ENCODE data around the gene TTC3.

The TTC3 gene

DNA sequence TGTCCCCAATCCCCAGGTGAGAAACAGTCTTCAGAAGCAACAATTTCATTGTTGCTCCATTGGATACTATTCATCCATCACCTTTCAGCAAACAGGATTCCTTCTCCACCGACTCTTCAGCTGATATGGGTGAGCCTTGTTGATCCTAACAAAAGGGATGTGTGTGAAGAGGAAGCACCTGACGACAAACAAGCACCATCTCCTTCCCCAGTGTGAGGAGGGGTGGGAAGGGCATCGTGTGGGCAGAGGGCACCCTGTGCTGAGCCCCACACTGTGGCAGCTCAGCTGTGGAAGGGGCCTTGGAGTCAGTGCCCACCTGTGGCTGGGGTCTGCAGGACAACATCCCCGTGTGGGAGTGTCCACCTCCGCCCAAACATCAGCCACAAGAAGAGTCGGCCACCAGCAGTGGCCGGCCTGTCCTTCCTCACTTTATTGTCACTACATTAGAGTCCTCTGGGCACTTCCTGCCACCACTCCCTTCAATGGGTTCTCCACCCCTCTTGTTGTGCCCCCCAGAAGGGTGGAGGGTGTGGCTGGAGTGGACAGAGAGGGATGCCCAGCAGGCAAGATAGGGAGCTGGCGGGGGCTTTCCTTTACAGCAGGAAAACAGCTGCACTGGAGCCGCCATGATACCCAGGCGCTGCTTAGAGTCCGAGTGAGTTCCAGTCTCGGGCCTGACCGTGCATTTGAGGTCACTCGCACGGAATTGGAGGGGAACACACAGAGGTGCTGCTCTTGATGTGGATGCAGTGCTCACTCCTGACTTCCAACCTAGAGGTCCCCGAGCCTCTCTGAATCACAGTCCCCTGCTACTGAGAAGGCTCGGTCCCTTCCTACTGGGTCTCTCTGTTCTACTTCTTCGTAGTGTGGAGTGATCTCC is 153.2 kb downstream of the TTC3 start:
- no peak for DNase-seq

DNA sequence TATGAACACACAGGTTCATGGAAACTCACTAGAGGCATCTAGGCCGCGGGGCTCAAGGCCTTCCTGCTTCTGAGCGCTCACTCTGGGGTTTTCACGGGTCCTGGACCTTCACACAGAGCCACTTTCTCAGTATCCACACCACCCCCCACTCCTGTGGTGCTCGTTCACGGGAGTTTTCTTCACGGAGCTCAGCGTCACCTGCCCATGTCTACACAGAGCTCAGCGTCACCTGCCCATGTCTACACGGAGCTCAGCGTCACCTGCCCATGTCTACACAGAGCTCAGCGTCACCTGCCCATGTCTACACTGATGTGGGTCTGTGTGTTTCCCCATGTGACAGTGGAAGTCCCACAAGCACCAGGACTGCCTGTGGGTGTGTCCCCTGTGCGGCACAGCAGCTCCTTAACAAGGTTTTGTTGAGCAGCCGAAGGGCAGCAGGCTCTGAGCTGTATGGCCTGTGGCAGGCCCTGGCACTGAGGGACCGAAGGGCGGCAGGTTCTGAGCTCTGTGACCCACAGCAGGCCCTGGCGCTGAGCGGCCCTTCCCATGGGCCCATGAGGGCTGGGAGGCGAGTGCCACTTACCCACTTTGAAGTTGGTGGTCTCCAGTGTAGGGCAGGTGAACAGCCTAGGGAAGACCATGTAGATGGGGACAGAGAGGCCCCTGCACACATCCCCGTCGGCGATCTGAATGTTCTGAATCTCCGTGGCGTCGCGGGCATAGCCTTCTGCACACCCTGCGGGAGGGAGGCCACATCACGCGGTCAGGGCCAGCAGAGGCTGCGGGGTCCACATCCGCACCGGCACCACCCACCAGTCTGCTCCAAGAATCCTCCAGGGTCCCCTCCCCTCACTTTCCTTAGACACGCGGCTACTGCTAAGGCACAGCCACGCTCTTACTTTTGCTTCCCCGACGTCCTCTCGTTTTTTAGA is 154.3 kb downstream of the TTC3 start:
- no peak for DNase-seq

DNA sequence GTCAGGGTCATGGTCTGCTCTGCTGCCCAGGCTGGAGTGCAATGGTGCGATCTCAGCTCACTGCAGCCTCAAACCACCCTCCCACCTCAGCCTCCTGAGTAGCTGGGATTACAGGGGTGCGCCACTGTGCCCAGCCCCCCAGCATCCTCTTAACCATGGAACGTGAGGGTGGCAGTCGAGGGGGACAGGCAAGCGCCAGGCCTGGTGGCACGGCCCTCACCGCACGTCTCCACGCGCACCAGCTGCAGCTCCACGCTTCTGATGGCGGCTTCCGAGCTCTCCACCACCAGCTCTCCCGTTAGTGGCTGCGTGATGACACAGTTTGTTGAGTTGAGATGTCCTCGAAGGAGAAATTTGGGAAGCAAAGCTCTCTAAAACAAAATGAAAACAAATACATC is 154.9 kb downstream of the TTC3 start:
- DNase-seq: no peak

DNA sequence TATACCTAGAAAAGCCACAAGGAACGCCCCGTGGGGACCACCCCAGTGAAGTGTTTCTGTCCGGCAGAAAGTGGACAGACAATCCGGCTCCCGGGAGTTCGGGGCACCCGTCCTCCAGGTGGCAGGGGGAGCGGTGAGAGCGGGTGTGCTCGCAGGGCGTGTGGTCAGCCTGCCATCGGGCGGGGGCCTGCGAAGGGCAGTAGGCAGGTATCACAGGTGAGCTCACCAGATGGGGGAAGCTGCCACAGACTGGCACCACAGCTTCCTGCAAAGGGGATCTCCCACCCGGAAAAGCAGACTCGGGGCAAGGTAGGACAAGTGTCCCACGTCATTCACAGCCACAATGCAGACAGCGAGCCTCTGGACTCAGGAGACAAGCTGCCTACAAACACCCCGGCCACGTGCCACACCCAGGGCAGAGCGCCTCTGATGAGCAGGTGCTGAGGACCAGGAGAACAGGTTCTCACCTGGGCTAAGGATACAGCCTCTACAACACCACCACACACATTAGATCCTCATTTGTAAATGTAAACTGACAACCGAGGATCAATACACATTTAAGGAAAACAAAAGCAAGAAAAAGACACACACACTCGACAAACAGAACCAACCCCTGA is 157.7 kb downstream of the TTC3 start:
- no peak for DNase-seq

DNA sequence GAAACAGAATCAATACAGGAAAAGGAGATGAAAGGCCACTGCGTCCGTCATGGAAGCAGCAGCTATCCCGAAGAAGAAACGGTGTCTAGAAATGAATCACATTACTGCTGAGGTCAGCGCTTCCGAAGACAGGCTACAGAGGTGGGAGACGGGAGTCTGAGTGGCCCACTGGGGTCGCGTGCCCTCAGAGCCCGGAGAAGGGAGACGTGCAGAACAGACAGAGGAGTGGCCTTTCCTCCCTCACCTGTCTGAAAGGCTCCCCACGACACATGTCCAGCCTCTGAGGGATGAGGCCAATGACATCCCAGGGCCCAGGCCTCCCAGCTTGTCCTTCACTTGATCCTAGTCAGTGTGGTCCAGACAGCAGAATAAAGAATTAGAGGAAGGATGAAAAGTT is 158.2 kb downstream of the TTC3 start:
- no peak for DNase-seq

DNA sequence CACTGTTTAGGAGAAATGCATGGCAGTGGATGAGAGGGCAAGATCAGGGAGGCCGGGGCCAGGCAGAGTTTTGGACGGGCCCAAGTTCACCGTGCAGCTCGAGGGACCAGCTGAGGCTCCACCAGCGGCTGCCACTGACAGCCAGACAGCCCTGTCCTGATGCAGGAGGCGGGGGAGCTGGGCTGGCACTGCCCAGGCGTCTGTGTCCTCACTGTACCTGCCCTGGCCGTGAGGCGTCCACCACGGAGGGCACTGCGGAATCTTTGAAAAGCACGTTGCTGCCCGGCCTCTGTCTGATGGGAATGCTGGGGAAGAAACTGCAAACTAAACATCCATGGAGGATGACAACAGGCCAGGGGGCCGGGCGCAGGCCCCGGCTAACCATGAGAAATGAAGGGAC is 158.6 kb downstream of the TTC3 start:
- DNase-seq: no peak

DNA sequence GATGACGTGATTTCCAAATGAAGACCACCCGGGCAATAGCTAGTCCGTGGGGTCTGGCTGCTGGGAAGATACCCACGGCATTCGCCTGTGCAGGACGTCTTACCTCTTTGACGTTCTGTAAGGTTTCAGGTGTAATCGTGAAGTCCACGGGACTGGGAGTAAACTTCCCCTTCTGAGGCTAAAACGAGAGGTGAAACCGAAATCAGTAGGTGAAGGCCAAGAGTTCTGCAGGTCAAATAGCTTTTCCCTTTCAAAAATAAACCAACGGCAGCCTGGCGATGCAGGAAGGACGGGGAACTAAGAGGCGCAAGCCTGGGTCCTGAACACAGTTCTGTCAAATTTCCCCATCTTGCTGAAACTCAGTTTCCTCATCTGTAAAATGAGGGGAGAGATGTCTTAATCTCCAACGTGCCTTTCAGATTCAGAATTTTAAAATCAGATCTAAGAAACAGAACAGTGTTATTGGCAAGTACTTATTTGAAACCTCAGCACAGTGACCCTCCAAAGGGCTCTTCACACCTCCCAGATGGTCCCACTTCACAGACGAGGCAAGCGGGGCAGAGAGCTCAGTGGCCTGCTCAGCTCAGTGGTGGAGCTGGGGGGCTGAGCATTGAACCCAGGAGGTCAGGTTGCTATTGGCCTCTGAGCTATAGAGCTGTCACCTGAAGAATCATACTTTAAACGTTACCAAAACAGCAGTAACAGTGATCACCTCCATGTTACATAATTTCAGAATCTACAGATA is 159.4 kb downstream of the TTC3 start:
- DNase-seq: no peak

DNA sequence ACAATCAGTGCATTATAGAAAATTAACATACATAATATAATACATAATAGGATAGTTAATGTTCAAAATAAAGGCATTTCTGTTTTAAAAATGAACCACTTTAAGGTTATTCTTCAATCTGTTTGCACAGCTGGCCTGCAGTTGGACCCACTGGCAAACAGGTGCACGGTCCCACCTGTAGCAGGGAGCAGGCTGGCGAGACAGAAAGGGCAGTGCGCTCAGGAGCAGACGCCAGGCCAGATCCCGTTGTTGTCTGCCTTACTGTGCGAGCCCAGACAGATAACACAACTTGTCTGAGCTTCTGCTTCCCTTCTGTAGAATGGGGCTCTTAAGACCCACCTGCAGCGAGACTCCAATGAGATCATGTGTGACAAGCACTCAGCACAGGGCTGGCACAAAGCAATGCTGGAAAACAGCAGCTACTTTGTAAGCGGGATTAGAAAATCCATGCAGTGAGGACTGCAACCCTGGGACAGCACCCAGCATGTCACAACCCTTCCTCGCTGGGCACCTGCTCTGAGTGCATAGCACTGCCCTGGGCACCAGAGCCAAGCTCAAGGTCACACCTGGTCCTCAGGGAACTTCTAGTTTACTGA is 160.6 kb downstream of the TTC3 start:
- no peak for DNase-seq

DNA sequence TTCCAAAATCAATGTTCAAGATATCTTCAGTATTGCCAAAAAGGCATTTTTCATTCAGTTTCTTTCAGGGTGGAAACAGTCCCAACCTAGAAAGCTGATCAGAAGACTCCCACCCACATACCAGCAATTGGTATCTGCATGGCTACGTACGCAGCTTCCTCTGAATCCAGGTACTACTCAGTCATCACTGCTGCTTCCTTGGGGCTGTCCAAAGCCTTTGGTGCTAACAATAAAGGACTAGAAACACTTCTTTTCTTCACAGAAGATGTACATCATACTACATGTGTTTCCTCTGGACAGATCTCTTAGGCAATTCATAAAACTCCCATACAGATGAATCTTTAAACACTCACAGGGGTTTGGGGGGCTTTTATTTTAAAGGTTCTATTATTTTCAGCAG is 164.3 kb downstream of the TTC3 start:
- DNase-seq: no peak

DNA sequence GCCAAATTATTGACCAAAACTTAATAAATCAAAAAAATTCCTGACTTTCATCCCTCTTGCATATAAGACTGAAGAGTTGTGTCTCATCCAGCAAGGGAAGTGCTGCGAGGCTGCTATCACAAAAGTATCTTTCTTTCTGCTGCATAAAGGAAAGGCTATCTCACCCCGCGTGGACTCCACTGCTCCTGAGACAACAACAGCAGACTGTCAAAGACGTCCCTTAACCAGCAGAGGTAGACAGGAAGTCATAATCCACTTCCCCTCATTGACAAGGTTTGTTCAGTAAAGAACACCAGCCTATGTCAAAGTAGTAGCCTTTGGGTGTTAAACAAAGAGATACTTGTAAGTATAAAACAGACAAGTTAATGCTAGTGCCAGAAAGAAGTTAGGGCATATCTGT is 164.7 kb downstream of the TTC3 start:
- DNase-seq: no peak

DNA sequence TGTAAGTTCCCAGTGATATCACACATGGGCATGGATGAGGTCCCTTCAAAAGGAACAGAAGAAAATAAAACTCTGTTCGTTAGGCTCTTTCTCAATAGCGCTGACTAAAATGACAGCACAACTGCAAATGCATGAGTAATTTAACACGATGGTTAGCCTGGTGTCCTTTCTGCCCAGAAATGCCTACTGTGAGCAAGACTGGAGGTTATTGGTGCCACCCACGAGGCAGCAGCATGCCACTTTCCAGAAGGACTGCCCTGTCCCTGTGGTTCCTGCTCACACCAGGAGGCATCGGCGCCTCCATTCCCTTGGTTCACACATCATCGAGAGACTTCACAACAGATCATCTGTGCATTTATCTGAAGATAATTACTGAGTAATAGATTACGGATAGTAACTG is 167.9 kb downstream of the TTC3 start:
- no peak for DNase-seq

DNA sequence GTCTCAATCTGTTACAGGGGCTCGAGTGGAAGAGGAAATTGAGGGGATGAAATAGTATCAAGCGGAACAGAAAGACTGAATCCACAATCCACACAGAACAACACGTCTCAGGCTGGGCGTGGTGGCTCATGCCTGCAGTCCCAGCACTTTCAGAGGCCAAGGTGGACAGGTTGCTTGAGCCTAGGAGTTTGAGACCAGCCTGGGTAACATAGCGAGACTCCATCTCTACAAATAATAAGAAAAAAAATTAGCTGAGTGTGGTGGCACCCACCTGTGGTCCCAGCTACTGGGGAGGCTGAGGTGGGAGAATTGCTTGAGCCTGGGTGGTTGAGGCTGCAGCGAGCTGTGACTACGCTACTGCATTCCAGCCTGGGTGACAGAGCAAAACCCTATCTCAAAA is 168.4 kb downstream of the TTC3 start:
- DNase-seq: no peak

DNA sequence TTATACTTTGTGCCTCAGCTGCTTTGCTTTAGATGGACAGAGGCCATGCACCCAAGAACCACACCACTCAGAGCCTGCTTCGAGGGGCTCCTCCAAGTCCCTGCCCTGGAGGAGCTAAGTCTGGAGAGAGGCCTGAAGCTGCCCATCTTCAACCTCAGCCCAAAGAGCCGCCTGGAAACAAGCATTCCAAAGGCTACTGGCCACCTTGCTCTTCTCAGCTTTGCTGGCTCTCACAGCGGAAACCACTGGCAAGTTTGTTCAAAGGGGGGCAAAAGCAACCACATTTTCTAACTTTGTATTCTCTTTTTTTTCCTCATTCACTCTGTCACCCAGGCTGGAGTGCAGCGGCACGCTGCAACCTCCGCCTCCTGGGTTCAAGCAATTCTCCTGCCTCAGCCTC is 170.9 kb downstream of the TTC3 start:
- no peak for DNase-seq

DNA sequence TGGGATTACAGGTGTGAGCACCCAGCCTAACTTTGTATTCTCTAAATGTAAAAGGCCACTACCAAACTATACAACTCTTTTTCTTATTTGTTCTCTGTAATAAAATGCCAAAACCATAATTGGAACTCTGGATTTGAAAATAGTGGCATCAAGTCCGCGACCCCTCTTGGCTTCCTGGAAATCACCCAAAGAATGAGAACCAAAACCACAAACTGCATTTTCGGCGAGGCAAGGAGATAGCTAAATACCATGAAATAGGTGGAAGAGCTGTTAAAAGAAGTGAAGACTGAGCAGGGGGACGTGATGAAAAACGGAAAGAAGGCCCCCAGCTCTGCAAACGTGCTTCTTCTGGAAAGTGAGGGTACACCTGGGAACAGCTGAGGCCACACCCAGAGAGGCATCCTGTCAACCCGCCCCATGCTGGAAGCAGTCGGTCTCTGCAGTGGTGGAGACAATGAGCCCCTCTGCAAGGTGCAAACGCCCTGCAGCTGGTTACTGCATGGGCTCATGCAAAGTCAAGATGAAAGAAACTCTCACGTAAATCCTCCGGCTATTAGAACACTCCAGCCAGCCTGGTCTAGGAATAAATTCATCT is 171.5 kb downstream of the TTC3 start:
- no peak for DNase-seq

DNA sequence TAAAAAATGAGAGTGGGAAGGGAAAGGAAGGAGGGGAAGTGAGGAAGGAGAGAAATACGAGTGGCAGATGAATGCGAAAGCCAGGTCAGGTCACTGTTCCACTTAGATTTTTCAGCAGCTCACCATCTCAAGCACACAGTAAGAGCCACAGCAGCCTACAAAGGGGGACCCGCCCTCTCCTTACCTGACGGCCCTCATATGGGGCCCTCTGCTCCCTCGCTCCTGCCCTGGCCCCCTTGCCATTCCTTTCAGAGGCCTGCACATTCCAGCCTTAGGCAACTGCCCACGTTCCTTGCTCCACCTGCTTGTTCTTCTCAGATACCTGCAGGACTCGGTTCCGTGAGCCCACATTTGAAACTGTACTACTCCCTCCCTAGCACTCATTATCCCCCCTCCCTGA is 172.1 kb downstream of the TTC3 start:
- DNase-seq: no peak

DNA sequence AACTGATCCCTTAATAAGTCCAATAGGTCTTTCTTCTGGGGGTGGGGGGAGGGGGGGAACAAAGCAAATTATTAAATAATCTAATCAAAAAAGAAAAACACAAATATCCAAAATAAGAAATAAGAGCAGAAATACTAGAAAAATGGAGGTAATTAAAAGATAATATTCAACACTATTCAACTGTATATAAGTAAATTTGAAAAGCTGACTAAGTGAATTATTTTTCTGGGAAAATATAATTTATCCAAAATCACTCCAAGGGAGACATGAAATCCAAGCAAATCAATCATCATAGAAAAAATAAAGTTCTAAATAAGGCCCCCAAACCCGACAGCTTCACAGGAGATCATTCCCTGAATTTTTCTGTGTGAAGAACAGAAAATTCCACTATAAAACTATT is 175.2 kb downstream of the TTC3 start:
- no peak for DNase-seq

DNA sequence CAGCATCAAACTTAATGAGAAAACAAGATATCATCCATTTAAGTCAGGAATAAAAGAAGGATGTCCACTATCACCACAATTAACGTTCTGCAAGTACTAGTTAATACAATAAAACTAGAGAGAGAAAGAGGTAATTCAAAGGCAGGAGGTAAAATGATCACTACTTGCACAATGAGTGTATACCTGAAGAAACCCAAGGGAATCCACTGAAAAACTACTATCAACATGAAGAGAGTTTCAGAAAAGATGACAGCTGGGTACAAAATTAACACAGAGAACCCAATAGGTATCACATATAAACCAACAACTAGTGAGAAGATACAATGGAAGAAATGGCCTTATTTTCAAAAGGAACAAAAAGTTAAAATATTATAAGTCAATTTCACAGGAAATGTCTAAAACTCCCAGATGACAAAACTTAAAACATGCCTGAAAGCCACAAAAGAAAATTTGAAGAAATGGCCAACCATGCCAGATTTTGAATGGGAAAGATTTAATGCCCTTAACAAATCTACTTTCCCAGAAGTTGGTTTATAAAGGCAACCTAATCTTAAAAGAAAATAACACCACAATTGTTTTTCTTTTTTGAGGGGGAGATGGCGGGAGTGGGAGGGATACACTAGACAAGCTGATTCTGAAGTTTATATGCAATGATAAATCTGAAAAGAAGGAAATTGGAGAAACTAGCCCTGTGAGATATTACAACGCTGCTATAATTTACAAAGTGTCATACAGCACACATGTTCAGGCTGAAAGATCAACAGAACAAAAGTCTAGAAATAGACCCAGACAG is 176.3 kb downstream of the TTC3 start:
- no peak for DNase-seq

DNA sequence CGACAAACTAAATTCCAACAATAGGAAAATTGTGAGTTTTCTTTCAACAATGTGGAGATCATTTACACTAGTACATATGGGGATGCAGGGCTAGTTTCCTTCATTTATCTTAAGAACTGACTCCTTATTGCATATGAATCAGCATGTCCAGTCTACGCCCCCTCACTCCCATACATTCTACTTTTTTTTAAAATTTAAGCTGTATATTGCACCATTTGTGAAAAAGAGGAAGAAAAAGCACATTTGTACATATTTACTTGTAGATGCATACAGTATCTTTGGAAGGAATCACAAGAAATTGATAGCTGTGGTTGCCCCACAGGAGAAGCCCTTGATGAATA is 178.2 kb downstream of the TTC3 start:
- no peak for DNase-seq
